Activated CD4-positive, alpha-beta T cell treated with anti-CD3 and anti-CD28 coated beads for 4 hours (primary cell): ENCODE results near the gene SMIM11.
"Not testable (repeated sequence)": the region's sequence is repeated elsewhere in the genome, so short reads cannot be mapped to it uniquely, and the experiment has no call there.

ENCODE experiments used
- DNase-seq, 2 donors: peaks; one replicate each; pipeline ENCODE4 v3.0.0-alpha.2; 2020

SMIM11 gene

GRCh38 chr21:34374940-34375618 lies at the start of gene SMIM11:
Gene SMIM11 (plus strand): TSS chr21:34375507. CDS start chr21:34379505, 3,998 bp downstream.
- DNase-seq = not testable (repeated sequence)

- DNase-seq = no peak
These were observed 45.3 kb upstream of the SMIM11 start for GRCh38 chr21:34330055-34330454.

- DNase-seq = no peak
These were observed 43.6 kb upstream of the SMIM11 start for GRCh38 chr21:34331726-34332125.

- DNase-seq = no peak
These were observed 43.0 kb upstream of the SMIM11 start for GRCh38 chr21:34332347-34332746.

- no peak for DNase-seq
These were observed 42.1 kb upstream of the SMIM11 start for GRCh38 chr21:34333121-34333739.

- DNase-seq = no peak
These were observed 40.0 kb upstream of the SMIM11 start for GRCh38 chr21:34335316-34335715.

- no peak for DNase-seq
These were observed 39.1 kb upstream of the SMIM11 start for GRCh38 chr21:34336245-34336644.

- DNase-seq = no peak
These were observed 38.4 kb upstream of the SMIM11 start for GRCh38 chr21:34336756-34337391.

GRCh38 chr21:34337741-34338140 lies 37.6 kb upstream of the SMIM11 start:
- DNase-seq = no peak

- DNase-seq = no peak
These were observed 37.1 kb upstream of the SMIM11 start for GRCh38 chr21:34338226-34338625.

GRCh38 chr21:34340061-34340460 lies 35.2 kb upstream of the SMIM11 start:
- no peak for DNase-seq

GRCh38 chr21:34342476-34342875 lies 32.8 kb upstream of the SMIM11 start:
- DNase-seq = no peak

GRCh38 chr21:34343347-34343746 lies 32.0 kb upstream of the SMIM11 start:
- DNase-seq = no peak

- DNase-seq = no peak
These were observed 31.4 kb upstream of the SMIM11 start for GRCh38 chr21:34343838-34344381.

GRCh38 chr21:34344584-34344983 lies 30.7 kb upstream of the SMIM11 start:
- no peak for DNase-seq

GRCh38 chr21:34345091-34345871 lies 30.0 kb upstream of the SMIM11 start:
- no peak for DNase-seq

- DNase-seq = no peak
These were observed 29.4 kb upstream of the SMIM11 start for GRCh38 chr21:34345892-34346291.

GRCh38 chr21:34348890-34349519 lies 26.3 kb upstream of the SMIM11 start:
- DNase-seq = no peak

- no peak for DNase-seq
These were observed 23.5 kb upstream of the SMIM11 start for GRCh38 chr21:34351786-34352241.

- DNase-seq = no peak
These were observed 22.8 kb upstream of the SMIM11 start for GRCh38 chr21:34352556-34352955.

- DNase-seq = no peak
These were observed 22.1 kb upstream of the SMIM11 start for GRCh38 chr21:34353182-34353581.

- no peak for DNase-seq
These were observed 20.5 kb upstream of the SMIM11 start for GRCh38 chr21:34354836-34355235.

GRCh38 chr21:34355570-34355969 lies 19.7 kb upstream of the SMIM11 start:
- no peak for DNase-seq
